ENCODE data around the gene CHST11.

GRCh38 chr12:104741497-104742367 lies 285.0 kb downstream of the CHST11 start:
- TF ChIP-seq POLR2A (IDR thresholded peaks at IDR 0.05; ENCODE audit: low read length) = no peak
- no peak for TF ChIP-seq GATA1 (IDR thresholded peaks at IDR 0.05; ENCODE audit: low read depth, low read length)
